ENCODE results near the gene RGS9.
A peak's percentile ranks its signal among the peaks of the same experiment; 100 is the strongest.

The RGS9 gene

DNA sequence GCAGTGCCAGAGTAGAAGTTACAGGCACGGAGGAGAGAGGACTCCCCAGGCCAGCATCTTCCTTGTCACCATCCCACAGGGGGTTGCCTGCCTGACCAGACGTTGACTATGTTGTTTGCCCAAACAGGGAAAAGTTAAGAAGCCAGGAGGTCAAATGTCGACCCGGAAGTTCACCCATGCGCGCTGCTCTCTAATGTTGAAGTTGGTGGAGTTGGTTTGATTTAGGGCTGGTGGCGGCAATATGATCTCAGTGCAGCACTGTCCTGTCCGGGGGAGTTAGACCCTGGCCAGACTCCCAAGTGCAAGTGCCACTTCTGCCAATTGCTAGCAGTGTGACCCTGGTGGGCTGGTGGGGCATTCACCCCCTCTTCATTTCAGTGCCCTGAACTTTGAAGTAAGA, 30.4 kb downstream of the RGS9 start:
- TF ChIP-seq, protein P1, sequence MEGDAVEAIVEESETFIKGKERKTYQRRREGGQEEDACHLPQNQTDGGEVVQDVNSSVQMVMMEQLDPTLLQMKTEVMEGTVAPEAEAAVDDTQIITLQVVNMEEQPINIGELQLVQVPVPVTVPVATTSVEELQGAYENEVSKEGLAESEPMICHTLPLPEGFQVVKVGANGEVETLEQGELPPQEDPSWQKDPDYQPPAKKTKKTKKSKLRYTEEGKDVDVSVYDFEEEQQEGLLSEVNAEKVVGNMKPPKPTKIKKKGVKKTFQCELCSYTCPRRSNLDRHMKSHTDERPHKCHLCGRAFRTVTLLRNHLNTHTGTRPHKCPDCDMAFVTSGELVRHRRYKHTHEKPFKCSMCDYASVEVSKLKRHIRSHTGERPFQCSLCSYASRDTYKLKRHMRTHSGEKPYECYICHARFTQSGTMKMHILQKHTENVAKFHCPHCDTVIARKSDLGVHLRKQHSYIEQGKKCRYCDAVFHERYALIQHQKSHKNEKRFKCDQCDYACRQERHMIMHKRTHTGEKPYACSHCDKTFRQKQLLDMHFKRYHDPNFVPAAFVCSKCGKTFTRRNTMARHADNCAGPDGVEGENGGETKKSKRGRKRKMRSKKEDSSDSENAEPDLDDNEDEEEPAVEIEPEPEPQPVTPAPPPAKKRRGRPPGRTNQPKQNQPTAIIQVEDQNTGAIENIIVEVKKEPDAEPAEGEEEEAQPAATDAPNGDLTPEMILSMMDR (conservative IDR thresholded peaks at IDR 0.05; ENCODE audit: low read length), result no peak
- H3K4me3 ChIP-seq (ENCODE audit: low read length), result no peak overlapping the region
- no peak for DNase-seq (ENCODE audit: low read depth)

DNA sequence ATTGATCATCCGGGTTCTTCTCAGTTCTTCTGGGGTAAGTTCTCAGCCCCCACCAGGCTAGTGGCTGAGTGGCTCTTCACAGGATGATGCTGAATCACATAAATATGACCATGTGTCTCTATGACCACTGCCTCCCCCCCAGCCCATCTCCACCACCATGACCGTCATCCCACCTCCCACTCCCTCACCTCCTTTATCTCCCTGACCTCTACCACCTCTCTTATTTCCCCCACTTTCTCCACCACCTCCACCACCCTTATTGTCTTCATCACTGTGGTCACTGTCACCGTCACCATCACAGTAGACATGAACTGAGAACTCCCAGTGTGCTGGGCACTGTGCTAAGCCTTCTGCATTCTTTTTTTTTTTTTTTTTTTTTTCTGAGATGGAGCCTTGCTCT, 32.5 kb downstream of the RGS9 start:
- H3K4me3 ChIP-seq (ENCODE audit: low read length), result no peak overlapping the region
- DNase-seq (ENCODE audit: low read depth), result no peak

DNA sequence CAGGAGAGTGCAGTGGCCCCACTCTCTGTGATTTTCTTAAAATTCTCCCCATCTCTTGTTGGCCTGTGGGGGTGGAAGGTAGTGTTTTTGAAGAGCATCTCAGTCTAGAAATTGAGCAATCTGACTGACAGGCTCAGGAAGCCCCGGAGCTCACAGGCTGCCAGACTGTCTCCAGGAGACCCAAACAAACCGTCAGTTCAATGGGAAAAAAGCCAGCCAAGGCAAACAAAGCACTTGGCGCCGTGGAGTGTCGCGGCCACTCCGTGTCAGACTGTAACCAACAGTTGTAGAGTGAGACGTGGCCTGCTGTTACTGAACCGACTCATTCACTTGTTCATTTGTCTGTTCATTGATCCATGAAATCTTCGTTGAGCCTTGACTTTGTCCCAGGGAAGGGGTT, 33.7 kb downstream of the RGS9 start:
- no peak overlapping the region for H3K4me3 ChIP-seq (ENCODE audit: low read length)
- TF ChIP-seq, protein P1 (conservative IDR thresholded peaks at IDR 0.05; ENCODE audit: low read length), result no peak
- DNase-seq (ENCODE audit: low read depth), result no peak

More for the DNA sequence above, 32.5 kb downstream of the RGS9 start:
- TF ChIP-seq, protein P1 (conservative IDR thresholded peaks at IDR 0.05; ENCODE audit: low read length), result no peak

DNA sequence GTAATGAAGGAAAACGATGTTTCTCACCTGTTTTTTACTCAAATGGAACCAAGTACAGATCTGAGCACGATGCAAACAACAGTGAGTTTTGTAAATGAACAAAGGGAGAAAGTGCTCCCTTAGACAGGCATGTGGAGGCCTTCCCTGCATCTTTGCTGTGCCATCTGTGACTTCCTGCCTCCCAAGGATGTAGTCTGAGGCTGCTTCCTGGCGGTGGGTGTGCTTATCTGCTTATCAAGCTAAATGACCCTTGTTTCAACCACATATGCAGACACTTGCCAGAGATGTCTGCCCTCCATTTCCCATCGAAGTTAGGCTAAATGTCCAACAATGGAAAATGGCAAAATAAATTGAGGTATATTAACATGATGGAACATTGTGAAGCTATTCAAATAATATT, 34.6 kb downstream of the RGS9 start:
- TF ChIP-seq, protein P1 (conservative IDR thresholded peaks at IDR 0.05; ENCODE audit: low read length), result no peak

DNA sequence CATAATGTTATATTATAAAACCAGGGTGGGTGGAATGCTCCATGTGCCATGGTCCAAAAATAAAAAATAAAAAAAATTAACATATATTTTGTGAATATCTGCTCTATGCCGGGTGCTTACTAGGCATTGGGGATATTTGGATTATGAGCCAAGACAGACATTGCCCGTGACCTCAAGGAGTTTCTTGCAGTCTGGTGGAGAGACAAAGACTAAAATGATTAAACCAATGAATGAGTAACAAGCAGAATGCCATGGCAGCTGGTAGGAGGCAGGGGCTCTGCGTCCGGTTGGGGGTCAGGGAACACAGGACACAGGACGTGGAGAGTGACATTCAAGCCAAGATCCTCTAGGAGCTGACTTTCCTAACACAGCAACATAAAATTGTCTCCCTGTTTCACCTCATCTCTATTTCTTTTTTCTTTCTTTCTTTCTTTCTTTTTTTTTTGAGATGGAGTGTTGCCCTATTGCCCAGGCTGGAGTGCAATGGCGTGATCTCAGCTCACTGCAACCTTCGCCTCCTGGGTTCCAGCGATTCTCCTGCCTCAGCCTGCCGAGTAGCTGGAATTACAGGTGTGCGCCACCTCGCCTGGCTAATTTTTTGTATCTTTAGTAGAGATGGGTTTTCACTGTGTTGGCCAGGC, 35.4 kb downstream of the RGS9 start:
- DNase-seq (ENCODE audit: low read depth), result no peak

More for the DNA sequence above, 34.6 kb downstream of the RGS9 start:
- DNase-seq (ENCODE audit: low read depth), result no peak
- no peak overlapping the region for H3K4me3 ChIP-seq (ENCODE audit: low read length)

DNA sequence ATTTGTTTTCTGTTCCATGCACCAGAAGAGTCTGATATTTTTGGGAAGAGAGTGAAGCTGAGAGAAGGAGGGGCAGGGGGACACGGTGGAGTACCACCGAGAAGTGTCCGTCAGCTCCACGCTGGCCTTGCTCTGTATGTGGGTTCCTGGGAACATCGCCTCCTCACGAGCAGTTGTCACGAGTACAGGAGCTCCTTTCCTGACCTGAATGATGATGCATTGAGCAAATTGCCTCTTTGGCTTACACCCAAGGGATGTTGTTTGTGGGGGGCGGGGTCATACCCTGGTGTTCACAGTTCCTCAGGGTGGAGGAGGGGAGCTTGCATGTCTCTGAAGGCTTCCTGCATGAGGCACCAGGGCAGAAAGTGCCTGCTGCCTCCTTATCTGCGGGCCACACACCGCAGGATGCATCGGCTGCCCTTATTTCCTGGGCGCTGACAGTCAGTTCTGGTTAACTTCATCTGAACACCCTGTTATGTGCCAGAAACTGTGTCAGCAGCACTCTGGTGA, 36.2 kb downstream of the RGS9 start:
- TF ChIP-seq, protein P1 (conservative IDR thresholded peaks at IDR 0.05; ENCODE audit: low read length), result no peak
- DNase-seq (ENCODE audit: low read depth), result peak; percentile 29

More for the DNA sequence above, 35.4 kb downstream of the RGS9 start:
- H3K4me3 ChIP-seq (ENCODE audit: low read length), result no peak overlapping the region
- TF ChIP-seq, protein P1 (conservative IDR thresholded peaks at IDR 0.05; ENCODE audit: low read length), result no peak

DNA sequence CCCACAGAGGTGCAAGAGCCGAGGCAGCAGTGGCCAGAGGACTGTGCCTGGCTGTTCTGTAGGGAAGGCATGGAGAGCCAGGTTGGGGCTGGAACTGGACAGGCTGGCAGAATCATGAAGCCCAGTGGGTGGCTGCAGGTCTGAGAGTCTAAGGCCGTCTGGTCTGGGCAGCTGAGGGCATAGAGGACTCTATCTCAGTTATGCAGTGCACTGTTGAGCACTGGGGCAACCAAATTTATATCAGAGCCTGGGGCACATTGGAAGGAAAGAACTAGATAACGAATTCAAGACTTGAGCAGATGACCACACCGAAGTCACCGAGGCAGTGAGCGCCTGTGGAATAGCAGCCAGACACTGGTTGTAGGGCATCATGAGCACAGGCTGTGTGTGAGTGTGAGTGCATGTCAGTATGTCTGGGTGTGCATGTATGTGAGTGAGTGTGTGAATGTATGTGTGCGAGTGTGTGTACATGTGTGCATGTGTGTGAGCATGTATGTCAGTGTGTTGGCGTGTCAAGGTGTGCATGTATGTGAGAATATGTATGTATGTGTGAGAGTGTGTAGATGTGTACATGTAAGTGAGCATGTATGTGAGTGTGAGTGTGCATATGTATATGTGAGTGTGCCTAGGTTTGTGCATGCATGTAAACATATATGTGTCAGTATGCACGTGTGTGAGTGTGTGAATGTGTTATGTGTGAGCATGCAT, 37.0 kb downstream of the RGS9 start:
- DNase-seq (ENCODE audit: low read depth), result no peak
- TF ChIP-seq, protein P1 (conservative IDR thresholded peaks at IDR 0.05; ENCODE audit: low read length), result no peak
- no peak overlapping the region for H3K4me3 ChIP-seq (ENCODE audit: low read length)

More for the DNA sequence above, 36.2 kb downstream of the RGS9 start:
- no peak overlapping the region for H3K4me3 ChIP-seq (ENCODE audit: low read length)
